Spleen (tissue), 7 donors: ENCODE data around the gene OR5D14.

Source experiments
- POLR2A ChIP-seq, 3 donors: fragments of 450-650 bp; IDR thresholded peaks; one replicate each; pipeline ENCODE4 v1.5.1; 2017; ENCODE audit warnings: antibody characterized with exemption in 3 of 3, mild to moderate bottlenecking in 1 of 3
- POLR2AphosphoS5 ChIP-seq, 3 donors: sonication (generic); formaldehyde crosslinking; IDR thresholded peaks; one replicate each; pipeline ENCODE4 v1.5.1; 2017; ENCODE audit warnings: antibody characterized with exemption in 3 of 3
- TF ChIP-seq, protein P1 (sequence below), 11 experiments: fragments of 200-600 bp in 7 of 11; fragments of 450-650 bp in 4 of 11; sonication (generic) in 4 of 11; IDR thresholded peaks in 8 of 11; conservative IDR thresholded peaks in 3 of 11; 1 replicate in 7 of 11; 2 replicates in 4 of 11; pipeline versions ENCODE4 v1.4.0 to v1.8.0; 2016 to 2021; ENCODE audit warnings: antibody characterized with exemption in 11 of 11, inconsistent platforms in 4 of 11, mild to moderate bottlenecking in 1 of 11
- donor health status: DM: no; HTN: no; CAD: no; lungs with moderate emphysema.
- donor health status: DM: no; HTN: no; CAD: no.
- donor health status: DM: no; HTN: no; CAD: no.

DNA sequence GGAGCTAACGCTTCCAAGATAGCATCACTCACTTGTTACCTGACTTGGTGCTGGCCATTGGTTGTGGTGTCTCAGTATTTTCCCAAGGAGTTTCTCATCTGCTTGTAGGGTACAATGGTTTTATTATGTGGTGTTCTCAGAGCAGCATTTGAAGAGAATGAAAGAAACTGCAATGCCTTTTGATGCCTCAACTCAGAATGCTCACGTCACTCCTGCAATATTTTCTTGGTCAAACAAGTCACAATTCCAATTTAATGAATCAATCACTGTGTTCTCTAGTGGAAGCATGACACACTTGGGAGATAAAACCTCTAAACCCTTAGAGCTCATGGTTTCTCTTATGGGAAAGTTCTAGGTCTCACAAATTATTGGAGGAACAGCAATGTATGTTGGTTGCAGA lies 2.0 kb upstream of the OR5D14 start:
- TF ChIP-seq, protein P1, sequence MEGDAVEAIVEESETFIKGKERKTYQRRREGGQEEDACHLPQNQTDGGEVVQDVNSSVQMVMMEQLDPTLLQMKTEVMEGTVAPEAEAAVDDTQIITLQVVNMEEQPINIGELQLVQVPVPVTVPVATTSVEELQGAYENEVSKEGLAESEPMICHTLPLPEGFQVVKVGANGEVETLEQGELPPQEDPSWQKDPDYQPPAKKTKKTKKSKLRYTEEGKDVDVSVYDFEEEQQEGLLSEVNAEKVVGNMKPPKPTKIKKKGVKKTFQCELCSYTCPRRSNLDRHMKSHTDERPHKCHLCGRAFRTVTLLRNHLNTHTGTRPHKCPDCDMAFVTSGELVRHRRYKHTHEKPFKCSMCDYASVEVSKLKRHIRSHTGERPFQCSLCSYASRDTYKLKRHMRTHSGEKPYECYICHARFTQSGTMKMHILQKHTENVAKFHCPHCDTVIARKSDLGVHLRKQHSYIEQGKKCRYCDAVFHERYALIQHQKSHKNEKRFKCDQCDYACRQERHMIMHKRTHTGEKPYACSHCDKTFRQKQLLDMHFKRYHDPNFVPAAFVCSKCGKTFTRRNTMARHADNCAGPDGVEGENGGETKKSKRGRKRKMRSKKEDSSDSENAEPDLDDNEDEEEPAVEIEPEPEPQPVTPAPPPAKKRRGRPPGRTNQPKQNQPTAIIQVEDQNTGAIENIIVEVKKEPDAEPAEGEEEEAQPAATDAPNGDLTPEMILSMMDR (IDR thresholded peaks at IDR 0.05 in 8 of 11, conservative IDR thresholded peaks at IDR 0.05 in 3 of 11): no peak
- TF ChIP-seq POLR2A (IDR thresholded peaks at IDR 0.05): no peak
- no peak for TF ChIP-seq POLR2AphosphoS5 (IDR thresholded peaks at IDR 0.05)
